Endothelial cell of umbilical vein (primary cell): Measurements from ENCODE around the gene CEP350. TPM values are rescaled to one million over a fixed set of nuclear protein-coding genes. Genes with fewer than 3 reads are reported as not detected.

Experiments
- BruUV-seq: library from RNA; stranded (reverse); fragments of 400-500 nt; replicated peaks from 2 replicates; lab custom pipeline; 2021; lab: Mats Ljungman, UMichigan
- CTCF ChIA-PET: fragments of 300-600, 350-600 bp; sonication (Branson Sonifier 250); formaldehyde crosslinking; loops from one replicate; lab custom pipeline; 2021; ENCODE audit warnings: antibody characterized with exemption, inconsistent platforms; lab: Charles Lee
- POLR2A ChIA-PET: fragments of 300-600, 350-600 bp; sonication (Branson Sonifier 250); formaldehyde crosslinking; loops from one replicate; lab custom pipeline; 2021; ENCODE audit warnings: antibody characterized with exemption, inconsistent platforms; lab: Charles Lee
- DNase-seq: peaks from one replicate; pipeline ENCODE4 v3.0.0-alpha.2; 2011; ENCODE audit warnings: low read depth, low spot score
- FAIRE-seq: peaks from 2 replicates; lab custom pipeline; 2011; peaks lifted over from hg19 to GRCh38; lab: Jason Lieb, UNC
- H2AFZ ChIP-seq: 2 replicates; pipeline ENCODE4 v1.6.0; 2012; ENCODE audit warnings: low read depth, low read length, control low read depth, inconsistent platforms
- H3K27ac ChIP-seq: 2 replicates; pipeline ENCODE4 v1.5.1; 2011; ENCODE audit warnings: low read depth, mild to moderate bottlenecking, control low read depth, low read length, moderate library complexity; ENCODE audit not compliant: insufficient read depth
- H3K27me3 ChIP-seq, 2 experiments: 2 replicates each; pipeline versions ENCODE4 v1.6.0 to v1.6.1; 2011; ENCODE audit warnings: low read length in 2 of 2, mixed read lengths in 1 of 2; ENCODE audit not compliant: control insufficient read depth in 2 of 2, insufficient read depth in 2 of 2
- H3K36me3 ChIP-seq, 2 experiments: 2 replicates in 1 of 2; 3 replicates in 1 of 2; pipeline ENCODE4 v1.5.1; 2011; ENCODE audit warnings: low read length in 2 of 2, mild to moderate bottlenecking in 1 of 2, moderate library complexity in 1 of 2; ENCODE audit not compliant: control insufficient read depth in 2 of 2, insufficient read depth in 2 of 2; ENCODE audit errors: extremely low read depth in 1 of 2
- H3K4me1 ChIP-seq: 3 replicates; pipeline ENCODE4 v1.5.1; 2011; ENCODE audit warnings: mild to moderate bottlenecking, low read length; ENCODE audit not compliant: control insufficient read depth, insufficient read depth; ENCODE audit errors: extremely low read depth
- H3K4me2 ChIP-seq: 2 replicates; pipeline ENCODE4 v1.6.1; 2011; ENCODE audit warnings: low read length, control low read depth, mixed read lengths; ENCODE audit not compliant: insufficient read depth
- H3K4me3 ChIP-seq, 3 experiments: fragments of 200-600 bp in 1 of 3; sonication (generic), shearing (Covaris generic) in 1 of 3; replicated peaks in 1 of 3; 2 replicates each; pipeline ENCODE4 v1.5.1; 2011 to 2016; ENCODE audit warnings: control low read depth in 3 of 3, low read length in 3 of 3, mild to moderate bottlenecking in 2 of 3, inconsistent platforms in 1 of 3, low read depth in 1 of 3, moderate library complexity in 1 of 3; ENCODE audit not compliant: insufficient read depth in 1 of 3
- H3K79me2 ChIP-seq: 2 replicates; pipeline ENCODE4 v1.6.0; 2012; ENCODE audit warnings: low read length, inconsistent platforms; ENCODE audit not compliant: control insufficient read depth, insufficient read depth
- H3K9ac ChIP-seq: replicated peaks from 2 replicates; pipeline ENCODE3; 2011; ENCODE audit warnings: low read length, control low read depth; ENCODE audit not compliant: insufficient read depth; ENCODE audit errors: extremely low read depth
- H3K9me1 ChIP-seq: replicated peaks from 3 replicates; pipeline ENCODE4 v1.6.0; 2011; ENCODE audit warnings: mild to moderate bottlenecking, low read length; ENCODE audit not compliant: control insufficient read depth, insufficient read depth; ENCODE audit errors: extremely low read depth
- H3K9me3 ChIP-seq: replicated peaks from 2 replicates; pipeline ENCODE4 v1.5.1; 2012; ENCODE audit warnings: low read length, inconsistent platforms; ENCODE audit not compliant: control insufficient read depth, insufficient read depth
- H4K20me1 ChIP-seq: replicated peaks from 2 replicates; pipeline ENCODE3; 2011; ENCODE audit warnings: mild to moderate bottlenecking, low read length; ENCODE audit not compliant: control insufficient read depth, insufficient read depth; ENCODE audit errors: extremely low read depth
- CTCF ChIP-seq, 2 donors: IDR thresholded peaks; 1 replicate in 1 of 2; 2 replicates in 1 of 2; pipeline ENCODE4 v1.5.1; 2011; ENCODE audit warnings: low read length in 2 of 2, mild to moderate bottlenecking in 2 of 2, moderate library complexity in 2 of 2, control low read depth in 1 of 2, inconsistent platforms in 1 of 2, low read depth in 1 of 2; ENCODE audit not compliant: insufficient read depth in 1 of 2; ENCODE audit errors: extremely low read depth in 1 of 2
- FOS ChIP-seq: IDR thresholded peaks from 2 replicates; pipeline ENCODE4 v1.6.1; 2011; ENCODE audit warnings: mild to moderate bottlenecking, low read length, moderate library complexity, borderline replicate concordance; ENCODE audit not compliant: insufficient read depth
- GATA2 ChIP-seq: IDR thresholded peaks from 2 replicates; pipeline ENCODE4 v1.7.0; 2011; ENCODE audit warnings: low read depth, mild to moderate bottlenecking, moderate library complexity, mixed read lengths, low read length; ENCODE audit not compliant: insufficient read length, insufficient read depth
- JUN ChIP-seq: IDR thresholded peaks from 2 replicates; pipeline ENCODE4 v1.6.1; 2011; ENCODE audit warnings: borderline replicate concordance, low read depth; ENCODE audit not compliant: insufficient read length, insufficient read depth
- MAX ChIP-seq: IDR thresholded peaks from 2 replicates; pipeline ENCODE4 v1.6.1; 2011; ENCODE audit not compliant: insufficient read depth, insufficient read length
- MYC ChIP-seq: IDR thresholded peaks from one replicate; pipeline ENCODE4 v1.6.1; 2011; ENCODE audit warnings: mild to moderate bottlenecking, low read depth, low read length
- POLR2A ChIP-seq: IDR thresholded peaks from 2 replicates; pipeline ENCODE4 v1.6.1; 2012; ENCODE audit warnings: low read depth, mild to moderate bottlenecking, control low read depth, low read length
- POLR2AphosphoS5 ChIP-seq: IDR thresholded peaks from 2 replicates; pipeline ENCODE4 v1.6.1; 2012; ENCODE audit warnings: low read depth, mild to moderate bottlenecking, control low read depth, low read length, moderate library complexity; ENCODE audit not compliant: insufficient read depth
- dilution Hi-C: fragments of 300-500 bp; cut with MboI; formaldehyde crosslinking; loops from one replicate; pipeline ENCODE4 v1.15.0; 2019; ENCODE audit warnings: low sequenced_read_pairs; ENCODE audit not compliant: extremely low pct_ligation_motif_present
- intact Hi-C: fragments of 100-400 bp; cut with micrococcal nuclease; formaldehyde crosslinking; loops from one replicate; pipeline ENCODE4 v1.10.0; 2022
- polyA plus RNA-seq, 4 experiments: library from polyadenylated mRNA; depleted of rRNA in 3 of 4; stranded (reverse) in 3 of 4; unstranded in 1 of 4; fragments of >200 nt; gene quantifications; 2 replicates each; pipeline versions ENCODE4 v1.2.1 to v1.2.3, GENCODE V29; 2011 to 2012; ENCODE audit warnings: missing spikeins in 1 of 4
- total RNA-seq: library from RNA; stranded (reverse); gene quantifications from 2 replicates; pipeline ENCODE4 v1.2.3, GENCODE V29; 2021

Gene CEP350
- total and polyA plus RNA-seq, 2 donors (not counting 3 experiments of a cell fraction or from before 2014, with no cell fraction given) = 4.8 to 30.1 TPM

GRCh38 chr1:180123463-180123936 is 168.9 kb downstream of the CEP350 start:
- Histone ChIP-seq H2AFZ (no peak overlapping the region), H3K9me1 (no peaks in the 10 kb centered on the region), H3K4me3 (no peak overlapping the region), H3K36me3 (no peaks in the 10 kb centered on the region), H4K20me1 (no peaks in the 10 kb centered on the region), H3K79me2 (no peaks in the 10 kb centered on the region), H3K27me3 (no peaks in the 10 kb centered on the region), H3K27ac (no peak overlapping the region), H3K4me2 (no peak overlapping the region), H3K9ac (no peak overlapping the region), H3K9me3 (no peaks in the 10 kb centered on the region), H3K4me1 (no peaks in the 10 kb centered on the region)
- no peak for DNase-seq
- TF ChIP-seq CTCF (IDR thresholded peaks at IDR 0.05; ENCODE audit: extremely low read depth in 1 of 2, insufficient read depth in 1 of 2, low read depth in 1 of 2, low read length in 2 of 2) (no peak), MAX (no peak), POLR2AphosphoS5 (no peak), FOS (no peak), JUN (no peak), GATA2 (no peak), MYC (no peak), POLR2A (no peak)
- intact Hi-C loops (no loop called here), dilution Hi-C loops (no loop called here)
- BruUV-seq = no TSS peak
- ChIA-PET POLR2A (no interaction called here), CTCF (interaction anchor here (0.7 to 1.9 kb wide), 3 partner anchors 13 to 21 kb away, joined by 4 to 5 read pairs (median 5); no protein-coding TSS in a partner anchor)
- no peak for FAIRE-seq
